Inferior parietal cortex (tissue), 1 donor: ENCODE results near the gene ICAM1.

Experiments used
- DNase-seq: peaks from one replicate; pipeline ENCODE4 v3.0.0-alpha.2; 2016; ENCODE audit errors: extremely low spot score

Gene ICAM1

DNA sequence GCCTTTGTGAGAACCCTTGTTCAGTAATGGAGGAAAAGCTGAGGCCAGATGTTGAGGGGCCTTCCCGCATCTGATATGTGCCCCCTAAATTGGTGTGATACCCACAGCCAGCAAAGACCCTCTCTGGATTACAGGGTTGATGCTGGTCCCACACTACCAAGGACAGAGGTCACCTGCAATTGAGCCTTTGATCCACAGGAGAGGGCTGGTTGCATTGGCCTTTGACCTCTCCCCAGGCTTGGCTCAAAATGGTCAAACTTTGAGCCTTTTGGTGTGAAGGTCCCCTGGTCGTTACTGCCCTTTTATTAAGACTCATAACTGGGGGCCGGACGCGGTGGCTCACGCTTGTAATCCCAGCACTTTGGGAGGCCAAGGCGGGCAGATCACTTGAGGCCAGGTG lies 27.3 kb upstream of the ICAM1 start:
- no peak for DNase-seq

DNA sequence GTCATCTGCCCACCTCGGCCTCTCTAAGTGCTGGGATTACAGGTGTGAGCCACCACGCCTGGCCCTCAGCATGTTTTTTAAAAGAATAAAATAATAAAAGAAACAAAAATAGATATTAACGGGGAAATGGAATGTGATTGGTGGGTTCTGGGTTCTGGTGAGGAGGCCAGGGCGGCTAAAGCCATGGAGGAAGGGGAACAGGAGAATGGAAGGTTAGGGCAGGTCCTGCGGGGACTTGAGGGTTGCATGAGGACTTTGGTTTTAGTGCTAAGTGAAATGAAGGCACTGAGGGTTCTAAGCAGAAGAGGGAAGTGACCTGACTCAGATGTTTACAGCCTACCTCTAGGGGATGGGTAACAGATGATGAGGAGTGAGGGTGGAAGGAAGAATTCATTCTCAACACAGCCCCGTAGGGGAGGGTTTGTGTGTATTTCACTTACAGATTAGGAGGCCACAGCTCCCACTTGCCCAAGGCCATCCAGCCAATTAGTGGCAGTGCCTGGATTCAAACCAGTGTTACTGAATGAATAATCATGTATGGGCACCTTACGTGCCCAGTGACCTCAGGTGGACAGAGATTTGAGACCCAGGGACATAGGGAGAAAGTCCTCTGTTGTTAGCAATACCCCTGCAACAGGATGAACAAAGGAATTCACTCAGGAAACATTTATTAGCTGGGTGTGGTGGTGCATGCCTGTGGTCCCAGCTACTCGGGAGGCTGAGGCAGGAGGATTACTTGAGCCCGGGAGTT lies 25.6 kb upstream of the ICAM1 start:
- no peak for DNase-seq

DNA sequence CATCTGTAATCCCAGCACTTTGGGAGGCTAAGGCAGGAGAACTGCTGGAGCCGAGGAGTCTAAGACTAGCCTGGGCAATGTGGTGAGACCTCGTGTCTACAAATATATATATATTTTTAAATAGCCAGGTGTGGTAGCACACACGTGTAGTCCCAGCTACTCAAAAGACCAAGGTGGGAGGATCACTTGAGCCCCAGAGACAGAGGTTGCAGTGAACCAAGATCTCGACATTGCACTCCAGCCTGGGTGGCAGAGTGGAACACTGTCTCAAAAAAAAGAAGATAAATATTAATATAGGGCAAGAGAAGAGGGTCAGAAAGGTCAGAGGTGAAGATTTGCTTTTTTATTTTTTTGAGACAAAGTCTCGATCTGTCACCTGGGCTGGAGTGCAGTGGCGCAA lies 24.4 kb upstream of the ICAM1 start:
- DNase-seq = no peak

DNA sequence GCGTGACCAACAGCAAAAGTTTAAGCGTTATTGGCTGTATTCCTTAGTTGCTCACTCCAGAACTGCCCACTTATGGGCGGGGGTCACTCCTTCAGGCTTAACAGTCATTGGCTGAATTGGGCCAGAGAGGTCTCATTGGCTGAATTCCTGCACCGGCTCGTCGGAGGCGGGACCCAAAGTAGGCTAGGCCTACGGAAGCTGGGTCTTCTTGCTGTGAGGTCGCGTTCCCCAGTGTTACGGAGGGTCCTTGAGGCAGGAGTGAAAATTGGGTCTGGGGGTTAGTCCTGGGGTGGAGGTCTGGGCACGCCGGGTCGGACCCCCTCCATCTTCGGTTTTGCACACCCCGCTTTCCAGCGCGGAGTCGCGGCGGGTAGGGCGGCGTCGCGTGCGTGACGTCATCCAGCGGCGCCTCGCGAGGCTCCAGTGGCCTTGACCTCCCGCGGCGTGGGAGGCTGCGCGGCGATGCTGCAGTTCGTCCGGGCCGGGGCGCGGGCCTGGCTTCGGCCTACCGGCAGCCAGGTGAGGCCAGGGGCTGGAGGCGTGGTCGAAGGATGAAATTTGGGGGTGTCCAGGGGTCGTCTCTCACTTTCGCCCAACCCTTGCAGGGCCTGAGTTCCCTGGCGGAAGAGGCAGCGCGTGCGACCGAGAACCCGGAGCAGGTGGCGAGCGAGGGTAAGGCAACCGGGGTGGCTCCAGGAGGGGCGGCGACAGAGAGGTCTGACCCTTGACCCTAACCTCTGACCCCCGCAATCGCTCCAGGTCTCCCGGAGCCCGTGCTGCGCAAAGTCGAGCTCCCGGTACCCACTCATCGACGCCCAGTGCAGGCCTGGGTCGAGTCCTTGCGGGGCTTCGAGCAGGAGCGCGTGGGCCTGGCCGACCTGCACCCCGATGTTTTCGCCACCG lies 18.9 kb upstream of the ICAM1 start, which contains the start of gene MRPL4:
Gene MRPL4 (plus strand): TSS at position 423 of the 903 bp plus-strand sequence. CDS start 40 bp downstream, at position 463.
- peak; percentile 99 for DNase-seq

DNA sequence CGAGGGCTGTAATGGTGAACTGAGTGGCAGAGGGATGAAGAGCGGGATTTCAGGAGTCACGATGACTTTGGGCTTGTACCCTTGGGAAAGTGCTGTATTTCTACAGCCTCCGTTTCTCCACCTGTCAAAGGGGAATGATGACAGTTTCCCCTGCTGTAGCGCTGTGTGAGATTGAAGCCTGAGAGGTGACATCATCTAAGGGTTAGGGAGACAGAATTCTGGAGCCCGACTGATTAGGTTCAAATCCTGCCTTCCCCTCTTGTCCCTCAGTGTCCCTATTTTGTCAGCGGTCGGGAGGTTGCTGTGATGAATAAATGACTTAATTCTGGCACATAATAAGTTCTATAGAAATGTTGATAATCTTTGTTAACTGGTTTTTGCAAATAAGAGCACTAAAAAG lies 18.2 kb upstream of the ICAM1 start:
- no peak for DNase-seq

DNA sequence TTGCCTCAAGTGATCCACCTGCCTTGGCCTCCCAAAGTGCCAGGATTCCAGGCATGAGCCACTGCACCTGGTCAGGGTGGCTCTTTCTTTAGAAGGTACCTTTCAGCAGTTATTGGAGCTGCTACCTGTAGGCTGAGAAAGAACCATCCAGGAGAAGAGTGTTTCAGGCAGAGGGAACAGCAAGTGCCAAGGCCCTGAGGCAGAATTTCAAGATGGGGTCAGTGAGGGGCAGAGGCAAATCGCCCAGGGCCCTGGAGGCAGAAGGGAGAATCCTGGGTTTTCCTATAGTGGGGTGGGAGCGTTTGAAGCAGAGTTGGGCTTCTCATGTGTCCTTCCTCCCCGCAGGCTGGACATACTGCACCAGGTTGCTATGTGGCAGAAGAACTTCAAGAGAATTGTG lies 16.7 kb upstream of the ICAM1 start:
- DNase-seq = no peak

DNA sequence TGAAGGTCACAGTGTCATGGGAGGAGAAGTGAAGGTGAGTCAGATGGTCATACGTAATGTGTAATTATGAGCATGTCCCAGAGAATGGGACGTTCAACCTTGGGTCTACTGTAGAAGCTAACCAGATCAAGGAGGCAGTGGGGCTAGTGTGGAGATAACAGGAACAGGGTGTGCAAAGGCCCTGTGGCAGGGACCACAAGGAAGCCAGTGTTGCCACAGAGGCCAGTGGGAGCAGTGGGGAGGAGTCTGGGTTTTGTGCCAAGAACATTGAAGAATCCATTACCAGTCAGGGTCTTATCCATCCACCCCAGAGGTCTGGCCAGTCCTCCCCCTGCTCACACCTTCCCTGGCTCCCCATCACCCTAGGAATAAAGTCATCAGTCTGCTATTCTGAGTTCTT lies 15.6 kb upstream of the ICAM1 start:
- no peak for DNase-seq

DNA sequence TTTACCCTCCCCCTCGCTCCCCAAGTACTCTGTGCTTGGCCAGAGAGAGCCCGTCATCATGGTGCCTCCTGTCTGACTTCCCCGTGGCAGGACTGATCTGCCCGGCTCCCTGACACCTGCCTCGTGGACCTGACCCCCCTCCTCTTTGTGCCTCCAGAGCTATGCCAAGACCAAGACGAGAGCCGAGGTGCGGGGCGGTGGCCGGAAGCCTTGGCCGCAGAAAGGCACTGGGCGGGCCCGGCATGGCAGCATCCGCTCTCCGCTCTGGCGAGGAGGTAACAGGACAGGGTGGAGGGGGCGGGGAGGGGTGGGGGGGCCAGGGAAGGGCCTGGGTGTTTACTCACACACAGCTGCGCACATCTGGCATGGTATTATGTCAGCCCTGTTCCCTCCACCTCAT lies 14.4 kb upstream of the ICAM1 start:
- no peak for DNase-seq

DNA sequence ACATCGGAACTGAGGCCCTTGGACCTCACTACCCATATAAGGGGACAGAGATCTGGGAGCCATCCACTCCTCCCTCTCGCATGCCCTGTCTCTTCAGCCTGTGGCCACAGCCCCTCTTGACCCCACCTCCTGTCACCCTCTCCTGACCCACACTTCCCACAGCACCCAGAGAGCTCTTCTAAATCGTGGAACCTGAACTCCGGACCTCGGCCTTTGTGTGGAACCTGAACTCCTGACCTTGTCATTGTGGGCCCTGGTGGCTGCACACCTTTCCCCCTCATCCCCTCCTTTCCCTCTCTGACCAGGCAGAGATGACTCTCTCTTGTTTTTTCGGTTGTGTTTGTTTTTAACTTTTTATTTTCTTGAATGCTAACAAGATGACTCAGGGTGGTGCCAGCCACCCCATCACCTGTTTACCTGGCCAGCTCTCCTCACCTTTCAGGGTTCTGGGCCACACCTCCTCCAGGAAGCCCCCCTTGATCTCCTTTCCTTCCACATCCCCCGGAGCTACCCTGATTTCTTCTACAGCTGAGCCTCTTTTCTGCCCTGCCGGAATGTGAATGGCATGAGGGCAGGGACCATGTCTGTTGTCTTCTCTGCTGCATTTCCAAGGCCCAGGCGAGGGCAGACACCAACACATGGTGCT lies 13.8 kb upstream of the ICAM1 start:
- no peak for DNase-seq

DNA sequence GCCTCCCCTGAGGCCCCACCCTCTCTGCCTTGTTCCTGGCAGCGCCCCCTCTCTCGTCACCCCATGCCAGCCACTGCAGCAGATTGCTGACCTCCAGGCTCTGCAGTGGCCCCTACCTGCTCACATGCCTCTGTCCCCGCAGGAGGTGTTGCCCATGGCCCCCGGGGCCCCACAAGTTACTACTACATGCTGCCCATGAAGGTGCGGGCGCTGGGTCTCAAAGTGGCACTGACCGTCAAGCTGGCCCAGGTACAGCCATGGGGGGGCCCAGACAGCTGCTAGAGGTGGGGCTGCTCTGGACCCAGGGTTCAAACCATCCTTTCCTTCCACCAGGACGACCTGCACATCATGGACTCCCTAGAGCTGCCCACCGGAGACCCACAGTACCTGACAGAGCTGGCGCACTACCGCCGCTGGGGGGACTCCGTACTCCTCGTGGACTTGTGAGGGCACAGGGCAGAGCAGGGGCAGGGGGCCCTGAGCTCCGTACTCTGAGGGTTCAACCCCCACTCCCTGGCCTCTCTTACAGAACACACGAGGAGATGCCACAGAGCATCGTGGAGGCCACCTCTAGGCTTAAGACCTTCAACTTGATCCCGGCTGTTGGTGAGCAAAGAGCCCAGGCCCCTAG lies 12.7 kb upstream of the ICAM1 start:
- no peak for DNase-seq

DNA sequence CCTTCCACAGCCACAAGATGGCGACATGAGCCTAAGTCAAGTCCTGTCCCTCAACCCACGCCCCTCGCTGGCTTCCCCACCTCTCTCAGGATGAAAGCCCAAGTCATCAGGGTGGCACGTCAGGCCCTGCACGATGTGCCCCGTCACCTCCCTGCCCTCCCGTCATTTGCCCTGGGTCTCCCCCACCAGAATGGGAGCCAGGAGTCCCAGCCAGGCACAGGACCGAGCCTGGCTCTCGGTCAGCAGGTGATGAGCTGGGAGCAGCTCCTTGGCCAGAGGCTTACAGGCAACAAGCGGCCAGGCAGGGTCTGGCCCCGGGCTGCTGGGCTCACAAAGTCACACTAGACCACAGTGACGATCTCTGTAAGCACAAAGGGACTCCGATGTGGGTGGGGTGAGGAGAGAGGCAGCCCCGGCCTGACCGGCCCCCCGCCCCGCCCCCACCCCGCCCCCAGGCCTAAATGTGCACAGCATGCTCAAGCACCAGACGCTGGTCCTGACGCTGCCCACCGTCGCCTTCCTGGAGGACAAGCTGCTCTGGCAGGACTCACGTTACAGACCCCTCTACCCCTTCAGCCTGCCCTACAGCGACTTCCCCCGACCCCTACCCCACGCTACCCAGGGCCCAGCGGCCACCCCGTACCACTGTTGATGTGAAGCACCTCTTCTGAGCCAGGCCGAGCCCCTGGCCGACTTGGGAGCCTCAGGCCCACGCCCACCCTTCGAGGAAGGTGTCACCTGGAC lies 11.6 kb upstream of the ICAM1 start:
- DNase-seq = peak; percentile 79

DNA sequence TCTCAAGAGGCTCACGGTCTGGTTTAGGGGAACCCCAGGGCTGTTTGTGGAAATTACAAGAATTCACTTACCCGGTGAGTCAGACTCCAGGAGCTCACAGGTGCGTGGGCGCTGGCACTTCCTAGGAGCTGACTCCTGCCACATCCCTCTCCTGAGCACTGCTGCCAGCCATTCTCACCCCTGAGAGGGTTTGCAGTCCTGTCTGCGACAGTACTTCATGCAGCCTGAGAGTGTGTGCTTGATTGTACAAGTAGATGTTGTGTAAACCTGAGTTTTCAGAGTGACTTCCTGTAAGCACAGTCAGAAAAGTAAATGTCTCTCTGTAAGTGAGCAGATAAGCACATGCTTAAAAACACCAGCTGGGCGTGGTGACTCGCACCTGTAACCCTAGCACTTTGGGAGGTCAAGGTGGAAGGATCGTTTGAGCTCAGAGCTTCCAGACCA lies 10.8 kb upstream of the ICAM1 start:
- no peak for DNase-seq

DNA sequence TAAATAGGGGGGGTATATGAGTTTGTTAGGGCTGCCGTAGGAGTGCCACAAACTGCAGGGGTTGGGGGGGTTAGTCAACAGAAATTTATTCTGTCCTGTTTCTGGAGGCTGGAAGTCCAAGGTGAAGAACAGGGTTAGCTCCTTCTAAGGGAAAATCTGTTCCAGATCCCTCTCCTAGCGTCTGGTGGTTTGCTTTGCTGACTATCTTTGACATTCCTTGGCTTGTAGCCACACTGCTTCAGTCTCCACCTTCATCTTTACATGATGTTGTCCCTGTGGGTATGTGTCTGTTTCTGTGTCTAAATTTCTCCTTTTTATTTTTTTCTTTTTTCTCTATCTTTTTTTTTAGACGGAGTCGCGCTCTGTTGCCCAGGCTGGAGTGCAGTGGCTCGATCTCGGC lies 8.1 kb upstream of the ICAM1 start:
- no peak for DNase-seq

DNA sequence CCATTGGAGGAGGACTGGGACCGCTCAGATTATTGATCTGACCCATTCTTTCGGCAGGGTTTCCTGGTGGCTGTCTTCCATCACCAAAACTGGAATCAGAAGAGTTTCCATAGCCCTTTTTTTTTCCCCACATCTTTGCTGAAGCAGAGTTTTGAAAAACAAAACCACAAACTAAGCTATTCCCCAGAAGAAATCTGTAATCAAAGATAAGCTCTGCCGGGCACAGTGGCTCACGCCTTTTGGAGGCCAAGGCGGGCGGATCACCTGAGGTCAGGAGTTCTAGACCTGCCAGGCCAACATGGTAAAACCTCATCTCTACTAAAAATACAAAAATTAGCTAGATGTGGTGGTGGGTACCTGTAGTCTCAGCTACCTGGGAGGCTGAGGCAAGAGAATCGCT lies 4.2 kb upstream of the ICAM1 start:
- no peak for DNase-seq

DNA sequence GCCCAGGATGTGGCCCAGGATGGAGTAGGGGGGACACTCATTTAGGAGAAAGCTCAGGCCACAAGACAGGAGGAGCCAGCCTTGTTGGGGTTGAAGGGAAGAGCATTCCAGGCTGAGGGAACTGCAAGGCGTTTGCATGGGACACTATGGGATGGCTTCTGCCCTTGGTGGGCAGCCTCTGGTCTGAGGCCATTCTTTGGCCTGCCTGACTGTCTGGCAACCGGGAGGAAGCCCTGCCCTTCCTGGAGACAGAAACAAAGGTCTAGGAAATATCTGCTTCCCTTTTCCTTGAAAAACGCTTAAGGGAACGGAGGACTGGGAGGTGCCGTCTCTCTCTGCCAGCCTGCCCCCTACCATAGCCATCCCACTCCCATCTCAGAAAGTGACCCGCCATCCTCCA lies 2.8 kb upstream of the ICAM1 start:
- DNase-seq = no peak

DNA sequence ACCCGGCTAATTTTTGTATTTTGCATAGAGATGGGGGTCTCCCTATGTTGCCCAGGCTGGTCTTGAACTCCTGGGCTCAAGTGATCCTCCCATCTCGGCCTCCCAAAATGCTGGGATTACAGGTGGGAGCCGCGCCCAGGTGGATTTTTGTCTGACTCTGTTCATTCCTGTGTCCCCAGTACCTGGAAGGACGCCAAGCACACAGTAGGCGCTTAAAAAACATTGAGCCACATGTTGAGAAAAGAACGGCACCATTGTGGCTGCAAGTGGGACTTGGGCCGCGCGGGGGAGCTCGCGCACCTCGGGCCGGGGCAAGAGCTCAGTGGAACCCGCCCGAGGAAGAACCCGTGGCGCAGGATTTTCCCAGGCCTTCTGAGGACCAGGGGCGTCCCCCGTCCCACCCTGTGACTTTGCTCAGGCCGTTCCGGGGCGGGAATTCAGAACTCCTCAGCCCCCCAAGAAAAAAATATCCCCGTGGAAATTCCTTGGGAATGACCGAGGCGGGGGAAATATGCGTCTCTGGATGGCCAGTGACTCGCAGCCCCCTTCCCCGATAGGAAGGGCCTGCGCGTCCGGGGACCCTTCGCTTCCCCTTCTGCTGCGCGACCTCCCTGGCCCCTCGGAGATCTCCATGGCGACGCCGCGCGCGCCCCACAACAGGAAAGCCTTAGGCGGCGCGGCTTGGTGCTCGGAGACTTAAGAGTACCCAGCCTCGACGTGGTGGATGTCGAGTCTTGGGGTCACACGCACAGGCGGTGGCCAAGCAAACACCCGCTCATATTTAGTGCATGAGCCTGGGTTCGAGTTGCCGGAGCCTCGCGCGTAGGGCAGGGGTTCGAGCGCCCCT lies 1.4 kb upstream of the ICAM1 start:
- DNase-seq = peak; percentile 69

DNA sequence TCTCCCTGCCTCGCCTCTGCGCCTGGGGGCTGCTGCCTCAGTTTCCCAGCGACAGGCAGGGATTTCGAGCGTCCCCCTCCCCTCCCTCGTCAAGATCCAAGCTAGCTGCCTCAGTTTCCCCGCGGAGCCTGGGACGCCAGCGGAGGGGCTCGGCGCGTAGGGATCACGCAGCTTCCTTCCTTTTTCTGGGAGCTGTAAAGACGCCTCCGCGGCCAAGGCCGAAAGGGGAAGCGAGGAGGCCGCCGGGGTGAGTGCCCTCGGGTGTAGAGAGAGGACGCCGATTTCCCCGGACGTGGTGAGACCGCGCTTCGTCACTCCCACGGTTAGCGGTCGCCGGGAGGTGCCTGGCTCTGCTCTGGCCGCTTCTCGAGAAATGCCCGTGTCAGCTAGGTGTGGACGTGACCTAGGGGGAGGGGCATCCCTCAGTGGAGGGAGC lies 722 bp upstream of the ICAM1 start:
- no peak for DNase-seq

DNA sequence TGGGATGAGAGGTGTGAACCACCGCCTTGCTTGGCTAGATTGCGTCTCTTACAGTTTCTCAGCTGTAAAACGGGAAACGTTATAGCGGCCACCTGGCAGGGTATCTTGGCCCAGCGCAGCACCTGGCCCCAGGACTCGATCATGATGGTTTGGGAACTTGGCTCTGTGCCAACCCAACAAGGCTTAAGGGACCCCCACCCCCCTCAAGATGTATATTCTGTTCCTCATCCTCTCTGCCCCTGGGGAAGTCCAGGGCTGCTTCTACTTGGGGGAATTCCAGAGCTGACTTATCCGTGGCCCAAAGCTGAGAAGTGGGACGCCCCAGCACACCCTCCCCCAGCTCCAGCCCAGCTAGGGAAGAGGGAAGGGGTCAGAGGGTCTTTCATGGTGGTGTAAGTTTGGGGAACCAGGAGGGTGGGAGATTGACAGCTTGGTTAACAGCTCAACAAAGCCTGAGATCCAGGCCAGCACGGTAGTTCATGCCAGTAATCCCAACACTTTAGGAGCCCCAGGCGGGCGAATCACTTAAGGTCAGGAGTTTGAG lies 695 bp downstream of the ICAM1 start:
- DNase-seq = no peak

DNA sequence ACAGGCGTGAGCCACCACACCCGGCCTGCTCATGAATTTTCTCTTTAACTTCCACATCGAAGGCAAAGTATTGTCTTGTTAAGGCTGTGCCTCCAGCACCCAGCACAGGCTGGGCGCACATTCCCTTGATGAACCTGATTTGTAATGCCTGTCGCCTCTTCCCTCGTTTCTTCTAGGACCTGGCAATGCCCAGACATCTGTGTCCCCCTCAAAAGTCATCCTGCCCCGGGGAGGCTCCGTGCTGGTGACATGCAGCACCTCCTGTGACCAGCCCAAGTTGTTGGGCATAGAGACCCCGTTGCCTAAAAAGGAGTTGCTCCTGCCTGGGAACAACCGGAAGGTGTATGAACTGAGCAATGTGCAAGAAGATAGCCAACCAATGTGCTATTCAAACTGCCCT lies 3.7 kb downstream of the ICAM1 start:
- DNase-seq = no peak
